HEK293 (cell line): Measurements from ENCODE around the gene MS4A18.

Experiments
- CTCF ChIA-PET: fragments of 350-600 bp; formaldehyde crosslinking; extraction: SDS; loops from one replicate; lab custom pipeline; 2021; ENCODE audit warnings: antibody characterized with exemption; lab: Yijun Ruan, JAX
- POLR2A ChIA-PET: fragments of 300-600 bp; formaldehyde crosslinking; extraction: SDS; loops from one replicate; lab custom pipeline; 2020; ENCODE audit warnings: antibody characterized with exemption, inconsistent platforms; lab: Yijun Ruan, JAX
- H3K27ac ChIP-seq: fragments of 200-500 bp; sonication (Bioruptor generic); 2 replicates; pipeline ENCODE4 v1.5.1; 2014; ENCODE audit warnings: low read depth, low read length, control low read depth, inconsistent platforms; ENCODE audit errors: extremely low read depth
- H3K36me3 ChIP-seq, 2 experiments: fragments of 200-500 bp in 1 of 2; sonication (Bioruptor generic) in 1 of 2; 1 replicate in 1 of 2; 2 replicates in 1 of 2; pipeline ENCODE4 v1.5.1; 2014 to 2017; ENCODE audit warnings: inconsistent platforms in 2 of 2, low read length in 2 of 2; ENCODE audit not compliant: control insufficient read depth in 2 of 2, insufficient read depth in 1 of 2
- H3K4me1 ChIP-seq: fragments of 200-500 bp; sonication (Bioruptor generic); 2 replicates; pipeline ENCODE4 v1.5.1; 2014; ENCODE audit warnings: mild to moderate bottlenecking, low read length, inconsistent platforms; ENCODE audit not compliant: control insufficient read depth, insufficient read depth
- H3K4me3 ChIP-seq: 2 replicates; pipeline ENCODE4 v1.5.1; 2011; ENCODE audit warnings: low read depth, mild to moderate bottlenecking, control low read depth, low read length, moderate library complexity
- H3K9me3 ChIP-seq: fragments of 200-500 bp; sonication (Bioruptor generic); 2 replicates; pipeline ENCODE4 v1.5.1; 2014; ENCODE audit warnings: low read depth, low read length, inconsistent platforms; ENCODE audit not compliant: control insufficient read depth, insufficient read depth
- KLF10 ChIP-seq: fragments of 450-650 bp; IDR thresholded peaks from 2 replicates; pipeline ENCODE4 v1.5.1; 2018; ENCODE audit warnings: missing biosample characterization, mild to moderate bottlenecking, missing genetic modification characterization
- MYNN ChIP-seq: fragments of 450-650 bp; formaldehyde crosslinking; IDR thresholded peaks from 2 replicates; pipeline ENCODE4 v1.5.1; 2016; ENCODE audit warnings: missing biosample characterization, missing genetic modification characterization, borderline replicate concordance
- SP3 ChIP-seq: fragments of 450-650 bp; formaldehyde crosslinking; IDR thresholded peaks from 2 replicates; pipeline ENCODE4 v1.5.1; 2016; ENCODE audit warnings: missing biosample characterization, missing genetic modification characterization
- SP7 ChIP-seq: fragments of 450-650 bp; formaldehyde crosslinking; IDR thresholded peaks from 2 replicates; pipeline ENCODE4 v1.5.1; 2016; ENCODE audit warnings: missing biosample characterization, missing genetic modification characterization
- ZFP3 ChIP-seq: fragments of 450-650 bp; formaldehyde crosslinking; IDR thresholded peaks from 2 replicates; pipeline ENCODE4 v1.5.1; 2016; ENCODE audit warnings: low read depth, missing biosample characterization, missing genetic modification characterization
- ZNF175 ChIP-seq: fragments of 450-650 bp; formaldehyde crosslinking; IDR thresholded peaks from 2 replicates; pipeline ENCODE4 v1.5.1; 2016; ENCODE audit warnings: missing biosample characterization, missing genetic modification characterization
- ZNF292 ChIP-seq: fragments of 450-650 bp; formaldehyde crosslinking; IDR thresholded peaks from 2 replicates; pipeline ENCODE4 v1.5.1; 2016; ENCODE audit warnings: low read depth, missing biosample characterization, missing genetic modification characterization, borderline replicate concordance
- ZNF324 ChIP-seq: fragments of 450-650 bp; formaldehyde crosslinking; IDR thresholded peaks from 2 replicates; pipeline ENCODE4 v1.5.1; 2016; ENCODE audit warnings: missing biosample characterization, missing genetic modification characterization
- ZNF423 ChIP-seq: fragments of 450-650 bp; formaldehyde crosslinking; IDR thresholded peaks from 2 replicates; pipeline ENCODE4 v1.5.1; 2016; ENCODE audit warnings: missing biosample characterization, missing genetic modification characterization
- ZNF521 ChIP-seq: fragments of 450-650 bp; formaldehyde crosslinking; IDR thresholded peaks from 2 replicates; pipeline ENCODE4 v1.5.1; 2017; ENCODE audit warnings: missing biosample characterization, mild to moderate bottlenecking, missing genetic modification characterization
- ZNF544 ChIP-seq: fragments of 450-650 bp; formaldehyde crosslinking; IDR thresholded peaks from 2 replicates; pipeline ENCODE4 v1.5.0; 2017; ENCODE audit warnings: missing biosample characterization, missing genetic modification characterization
- ZNF596 ChIP-seq: fragments of 450-650 bp; IDR thresholded peaks from 2 replicates; pipeline ENCODE4 v1.5.0; 2018; ENCODE audit warnings: missing biosample characterization, mild to moderate bottlenecking, missing genetic modification characterization, moderate library complexity
- ZNF654 ChIP-seq: fragments of 450-650 bp; formaldehyde crosslinking; IDR thresholded peaks from 2 replicates; pipeline ENCODE4 v1.5.1; 2016; ENCODE audit warnings: low read depth, missing biosample characterization, missing genetic modification characterization
- ZNF677 ChIP-seq: fragments of 450-650 bp; IDR thresholded peaks from 2 replicates; pipeline ENCODE4 v1.5.0; 2018; ENCODE audit warnings: missing biosample characterization, mild to moderate bottlenecking, missing genetic modification characterization, moderate library complexity
- ZNF776 ChIP-seq: fragments of 450-650 bp; formaldehyde crosslinking; IDR thresholded peaks from 2 replicates; pipeline ENCODE4 v1.5.0; 2017; ENCODE audit warnings: missing biosample characterization, missing genetic modification characterization, borderline replicate concordance
- ZNF791 ChIP-seq: fragments of 450-650 bp; formaldehyde crosslinking; IDR thresholded peaks from 2 replicates; pipeline ENCODE4 v1.5.1; 2016; ENCODE audit warnings: missing biosample characterization, missing genetic modification characterization
- ZSCAN30 ChIP-seq: fragments of 450-650 bp; IDR thresholded peaks from 2 replicates; pipeline ENCODE4 v1.5.1; 2018; ENCODE audit warnings: missing biosample characterization, mild to moderate bottlenecking, missing genetic modification characterization, moderate library complexity
- TF ChIP-seq, protein P1 (sequence below): fragments of 450-650 bp; formaldehyde crosslinking; IDR thresholded peaks from 2 replicates; pipeline ENCODE4 v1.5.1; 2016; ENCODE audit warnings: missing biosample characterization, missing genetic modification characterization
- TF ChIP-seq, protein P2 (sequence below): fragments of 450-650 bp; IDR thresholded peaks from 2 replicates; pipeline ENCODE4 v1.5.1; 2018; ENCODE audit warnings: missing biosample characterization, mild to moderate bottlenecking, missing genetic modification characterization
- TF ChIP-seq, protein P3 (sequence below): fragments of 450-650 bp; formaldehyde crosslinking; IDR thresholded peaks from 2 replicates; pipeline ENCODE4 v1.5.1; 2017; ENCODE audit warnings: missing biosample characterization, missing genetic modification characterization
- TF ChIP-seq, protein P4 (sequence below): fragments of 450-650 bp; formaldehyde crosslinking; IDR thresholded peaks from 2 replicates; pipeline ENCODE4 v1.5.1; 2016; ENCODE audit warnings: missing biosample characterization, missing genetic modification characterization, low read depth

MS4A18 gene

DNA sequence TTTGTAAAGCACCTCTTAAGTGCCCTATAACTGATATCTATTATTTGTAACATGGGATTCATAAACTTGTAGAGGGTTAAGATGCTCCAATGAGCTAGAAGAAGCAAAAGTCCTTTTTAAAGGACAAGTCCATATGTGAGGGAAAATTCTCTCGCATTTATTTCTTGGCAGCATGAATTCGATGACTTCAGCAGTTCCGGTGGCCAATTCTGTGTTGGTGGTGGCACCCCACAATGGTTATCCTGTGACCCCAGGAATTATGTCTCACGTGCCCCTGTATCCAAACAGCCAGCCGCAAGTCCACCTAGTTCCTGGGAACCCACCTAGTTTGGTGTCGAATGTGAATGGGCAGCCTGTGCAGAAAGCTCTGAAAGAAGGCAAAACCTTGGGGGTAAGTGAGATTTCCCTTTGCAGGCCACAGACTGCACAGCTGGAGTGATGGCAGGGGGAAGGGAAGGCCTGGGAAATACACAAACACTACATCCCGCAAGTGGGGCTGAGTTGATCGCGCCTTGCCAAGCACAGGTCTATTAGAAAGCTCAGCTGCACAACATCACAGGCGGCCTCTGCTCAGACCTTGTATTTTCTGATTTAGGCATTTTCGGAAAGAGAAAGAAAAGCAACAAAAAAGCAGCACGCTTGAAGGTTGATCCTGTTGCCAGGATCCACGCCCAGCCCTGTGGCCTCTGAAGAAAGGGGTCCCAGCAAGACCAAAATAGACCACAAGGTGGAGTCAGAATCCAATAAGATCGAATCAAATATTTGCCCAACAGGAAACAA lies 23.6 kb upstream of the MS4A18 start:
- ChIA-PET CTCF (interaction anchor here (0.6 to 1.6 kb wide), 13 partner anchors 9 to 435 kb away, joined by 3 to 8 read pairs (median 4); partner anchors contain the start of gene MS4A15), POLR2A (no interaction called here)
- TF ChIP-seq ZNF677 (no peak), ZNF654 (peak; percentile 40)
- peaks cover 5% of the 10 kb centered on the region; the same call in 1 of the 2 replicates for H3K4me1 ChIP-seq
- no peaks in the 10 kb centered on the region for H3K9me3 ChIP-seq
- no peaks in the 10 kb centered on the region for H3K36me3 ChIP-seq
- H3K4me3 ChIP-seq = no peak overlapping the region
- no peak overlapping the region for H3K27ac ChIP-seq

DNA sequence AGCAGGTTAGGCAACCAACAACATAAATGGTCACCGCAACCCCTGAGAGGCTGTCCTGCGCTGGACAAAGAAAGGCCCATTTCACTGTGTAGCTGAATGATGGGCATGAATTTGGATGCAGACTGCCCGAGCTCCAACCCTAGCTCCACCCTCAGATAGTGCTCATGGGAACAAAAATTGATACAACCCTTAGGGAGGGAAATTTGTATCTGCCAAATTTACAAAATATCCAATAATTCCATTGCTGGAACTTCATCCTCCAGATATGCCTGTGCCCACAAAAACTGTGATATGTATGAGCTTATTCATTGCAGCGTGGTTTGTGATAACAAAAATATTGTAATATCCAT lies 23.1 kb upstream of the MS4A18 start:
- TF ChIP-seq, protein P1, sequence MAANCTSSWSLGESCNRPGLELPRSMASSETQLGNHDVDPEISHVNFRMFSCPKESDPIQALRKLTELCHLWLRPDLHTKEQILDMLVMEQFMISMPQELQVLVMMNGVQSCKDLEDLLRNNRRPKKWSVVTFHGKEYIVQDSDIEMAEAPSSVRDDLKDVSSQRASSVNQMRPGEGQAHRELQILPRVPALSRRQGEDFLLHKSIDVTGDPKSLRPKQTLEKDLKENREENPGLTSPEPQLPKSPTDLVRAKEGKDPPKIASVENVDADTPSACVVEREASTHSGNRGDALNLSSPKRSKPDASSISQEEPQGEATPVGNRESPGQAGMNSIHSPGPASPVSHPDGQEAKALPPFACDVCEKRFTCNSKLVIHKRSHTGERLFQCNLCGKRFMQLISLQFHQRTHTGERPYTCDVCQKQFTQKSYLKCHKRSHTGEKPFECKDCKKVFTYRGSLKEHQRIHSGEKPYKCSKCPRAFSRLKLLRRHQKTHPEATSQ (tag by site-specific recombination) = no peak
- TF ChIP-seq ZNF292 = no peak
- no peak for TF ChIP-seq ZNF423 (tag by site-specific recombination)
- TF ChIP-seq, all 188 proteins: peak for 0
- no peaks in the 10 kb centered on the region for H3K36me3 ChIP-seq
- ChIA-PET CTCF (interaction anchor here (0.7 to 1.6 kb wide), 11 partner anchors 8 to 486 kb away, joined by 3 to 8 read pairs (median 4); no protein-coding TSS in a partner anchor), POLR2A (no interaction called here)
- no peak overlapping the region for H3K4me3 ChIP-seq
- no peak overlapping the region for H3K27ac ChIP-seq
- no peaks in the 10 kb centered on the region for H3K9me3 ChIP-seq
- H3K4me1 ChIP-seq = peaks cover 5% of the 10 kb centered on the region; the same call in 1 of the 2 replicates

DNA sequence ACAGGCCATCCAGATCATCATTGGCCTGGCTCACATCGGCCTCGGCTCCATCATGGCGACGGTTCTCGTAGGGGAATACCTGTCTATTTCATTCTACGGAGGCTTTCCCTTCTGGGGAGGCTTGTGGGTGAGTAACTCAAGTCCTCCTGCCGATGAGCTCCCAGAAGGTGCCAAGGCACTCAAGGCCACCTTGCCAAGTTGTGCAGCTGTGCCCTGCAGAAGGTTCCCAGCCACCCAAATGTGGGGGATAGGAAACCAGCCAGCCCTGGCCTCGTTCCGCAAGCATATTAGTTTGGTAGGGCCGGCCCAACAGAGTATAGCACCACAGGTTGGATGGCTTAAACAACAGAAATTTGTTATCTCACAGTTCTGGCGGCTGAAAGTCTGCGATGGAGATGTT lies 21.1 kb upstream of the MS4A18 start:
- ChIA-PET POLR2A (no interaction called here), CTCF (no interaction called here)
- H3K4me3 ChIP-seq = no peak overlapping the region
- no peak overlapping the region for H3K27ac ChIP-seq
- no peaks in the 10 kb centered on the region for H3K36me3 ChIP-seq
- TF ChIP-seq ZNF791 (no peak), SP3 (tag by site-specific recombination) (no peak), ZNF596 (tag by site-specific recombination) (no peak), ZNF175 (tag by site-specific recombination) (no peak), ZNF521 (tag by site-specific recombination) (no peak), SP7 (tag by site-specific recombination) (no peak), MYNN (tag by site-specific recombination) (no peak), ZNF544 (no peak), ZFP3 (tag by site-specific recombination) (no peak), ZSCAN30 (no peak), ZNF324 (tag by site-specific recombination) (no peak), KLF10 (tag by site-specific recombination) (no peak), ZNF776 (tag by site-specific recombination) (no peak)
- TF ChIP-seq, protein P2, sequence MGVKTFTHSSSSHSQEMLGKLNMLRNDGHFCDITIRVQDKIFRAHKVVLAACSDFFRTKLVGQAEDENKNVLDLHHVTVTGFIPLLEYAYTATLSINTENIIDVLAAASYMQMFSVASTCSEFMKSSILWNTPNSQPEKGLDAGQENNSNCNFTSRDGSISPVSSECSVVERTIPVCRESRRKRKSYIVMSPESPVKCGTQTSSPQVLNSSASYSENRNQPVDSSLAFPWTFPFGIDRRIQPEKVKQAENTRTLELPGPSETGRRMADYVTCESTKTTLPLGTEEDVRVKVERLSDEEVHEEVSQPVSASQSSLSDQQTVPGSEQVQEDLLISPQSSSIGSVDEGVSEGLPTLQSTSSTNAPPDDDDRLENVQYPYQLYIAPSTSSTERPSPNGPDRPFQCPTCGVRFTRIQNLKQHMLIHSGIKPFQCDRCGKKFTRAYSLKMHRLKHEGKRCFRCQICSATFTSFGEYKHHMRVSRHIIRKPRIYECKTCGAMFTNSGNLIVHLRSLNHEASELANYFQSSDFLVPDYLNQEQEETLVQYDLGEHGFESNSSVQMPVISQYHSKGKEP (tag by site-specific recombination) = no peak
- TF ChIP-seq, protein P1 (tag by site-specific recombination) = no peak
- TF ChIP-seq, protein P3, sequence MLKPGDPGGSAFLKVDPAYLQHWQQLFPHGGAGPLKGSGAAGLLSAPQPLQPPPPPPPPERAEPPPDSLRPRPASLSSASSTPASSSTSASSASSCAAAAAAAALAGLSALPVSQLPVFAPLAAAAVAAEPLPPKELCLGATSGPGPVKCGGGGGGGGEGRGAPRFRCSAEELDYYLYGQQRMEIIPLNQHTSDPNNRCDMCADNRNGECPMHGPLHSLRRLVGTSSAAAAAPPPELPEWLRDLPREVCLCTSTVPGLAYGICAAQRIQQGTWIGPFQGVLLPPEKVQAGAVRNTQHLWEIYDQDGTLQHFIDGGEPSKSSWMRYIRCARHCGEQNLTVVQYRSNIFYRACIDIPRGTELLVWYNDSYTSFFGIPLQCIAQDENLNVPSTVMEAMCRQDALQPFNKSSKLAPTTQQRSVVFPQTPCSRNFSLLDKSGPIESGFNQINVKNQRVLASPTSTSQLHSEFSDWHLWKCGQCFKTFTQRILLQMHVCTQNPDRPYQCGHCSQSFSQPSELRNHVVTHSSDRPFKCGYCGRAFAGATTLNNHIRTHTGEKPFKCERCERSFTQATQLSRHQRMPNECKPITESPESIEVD (tag by site-specific recombination) = no peak
- TF ChIP-seq, protein P4, sequence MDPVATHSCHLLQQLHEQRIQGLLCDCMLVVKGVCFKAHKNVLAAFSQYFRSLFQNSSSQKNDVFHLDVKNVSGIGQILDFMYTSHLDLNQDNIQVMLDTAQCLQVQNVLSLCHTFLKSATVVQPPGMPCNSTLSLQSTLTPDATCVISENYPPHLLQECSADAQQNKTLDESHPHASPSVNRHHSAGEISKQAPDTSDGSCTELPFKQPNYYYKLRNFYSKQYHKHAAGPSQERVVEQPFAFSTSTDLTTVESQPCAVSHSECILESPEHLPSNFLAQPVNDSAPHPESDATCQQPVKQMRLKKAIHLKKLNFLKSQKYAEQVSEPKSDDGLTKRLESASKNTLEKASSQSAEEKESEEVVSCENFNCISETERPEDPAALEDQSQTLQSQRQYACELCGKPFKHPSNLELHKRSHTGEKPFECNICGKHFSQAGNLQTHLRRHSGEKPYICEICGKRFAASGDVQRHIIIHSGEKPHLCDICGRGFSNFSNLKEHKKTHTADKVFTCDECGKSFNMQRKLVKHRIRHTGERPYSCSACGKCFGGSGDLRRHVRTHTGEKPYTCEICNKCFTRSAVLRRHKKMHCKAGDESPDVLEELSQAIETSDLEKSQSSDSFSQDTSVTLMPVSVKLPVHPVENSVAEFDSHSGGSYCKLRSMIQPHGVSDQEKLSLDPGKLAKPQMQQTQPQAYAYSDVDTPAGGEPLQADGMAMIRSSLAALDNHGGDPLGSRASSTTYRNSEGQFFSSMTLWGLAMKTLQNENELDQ (tag by site-specific recombination) = no peak
- H3K4me1 ChIP-seq = peaks cover 5% of the 10 kb centered on the region; the same call in 1 of the 2 replicates
- H3K9me3 ChIP-seq = no peaks in the 10 kb centered on the region
